Inflammatory macrophage treated with lipopolysaccharide for 1 hour (primary cell): ENCODE data around the gene ROM1.
"Not testable (repeated sequence)": the region's sequence is repeated elsewhere in the genome, so short reads cannot be mapped to it uniquely, and the experiment has no call there.

Source experiments
- DNase-seq, 2 donors: peaks; one replicate each; pipeline ENCODE4 v3.0.0-alpha.2; 2020 to 2022

Gene ROM1

GRCh38 chr11:62612366-62613290, at the start of gene ROM1, which contains the start of gene EML3:
Gene ROM1, plus strand, starts transcription at chr11:62613257. Its CDS starts 25 bp downstream, at chr11:62613282.
Gene EML3, minus strand, starts transcription at chr11:62612775. Its CDS starts 318 bp downstream, at chr11:62612457.
- peak; percentile 68 to 80 for DNase-seq

- no peak for DNase-seq
Measured at GRCh38 chr11:62565100-62565802, 47.8 kb upstream of the ROM1 start.

- DNase-seq = no peak
Measured at GRCh38 chr11:62566247-62566646, 46.8 kb upstream of the ROM1 start.

- no peak for DNase-seq
Measured at GRCh38 chr11:62567018-62567633, 45.9 kb upstream of the ROM1 start.

- no peak for DNase-seq
Measured at GRCh38 chr11:62569611-62570010, 43.4 kb upstream of the ROM1 start.

- DNase-seq = not testable (repeated sequence)
Measured at GRCh38 chr11:62570903-62571302, 42.2 kb upstream of the ROM1 start.

GRCh38 chr11:62571493-62571892, 41.6 kb upstream of the ROM1 start:
- not testable (repeated sequence) for DNase-seq

GRCh38 chr11:62572431-62572830, 40.6 kb upstream of the ROM1 start:
- DNase-seq = no peak

GRCh38 chr11:62573006-62573591, 40.0 kb upstream of the ROM1 start:
- peak in 1 of 2 donors; percentile 20 for DNase-seq

GRCh38 chr11:62573592-62574362, 39.3 kb upstream of the ROM1 start, which contains the start of gene EEF1G:
Gene EEF1G, minus strand, starts transcription at chr11:62573891. Its CDS starts 49 bp downstream, at chr11:62573842.
- peak; percentile 99 to 100 for DNase-seq

GRCh38 chr11:62574363-62575071, 38.5 kb upstream of the ROM1 start:
- DNase-seq = peak in 1 of 2 donors; percentile 58

GRCh38 chr11:62575156-62575555, 37.9 kb upstream of the ROM1 start:
- DNase-seq = no peak

- DNase-seq = no peak
Measured at GRCh38 chr11:62575837-62576236, 37.2 kb upstream of the ROM1 start.

- peak; percentile 94 to 98 for DNase-seq
Measured at GRCh38 chr11:62577046-62577714, 35.9 kb upstream of the ROM1 start.

- DNase-seq = no peak
Measured at GRCh38 chr11:62578541-62578940, 34.5 kb upstream of the ROM1 start.

- DNase-seq = no peak
Measured at GRCh38 chr11:62579252-62579651, 33.8 kb upstream of the ROM1 start.

GRCh38 chr11:62580959-62581715, 31.9 kb upstream of the ROM1 start:
- DNase-seq = no peak

- not testable (repeated sequence) for DNase-seq
Measured at GRCh38 chr11:62581735-62582134, 31.3 kb upstream of the ROM1 start.

- DNase-seq = not testable (repeated sequence)
Measured at GRCh38 chr11:62585356-62585755, 27.7 kb upstream of the ROM1 start.
